Trophoblast cell (in vitro differentiated cells and primary cell): ENCODE data around the gene SLCO2B1.

Source experiments
- DNase-seq, 2 donors: peaks; one replicate each; pipeline ENCODE4 v3.0.0-alpha.2; 2016
- H2AFZ ChIP-seq: 2 replicates; pipeline ENCODE4 v1.6.1; 2013; ENCODE audit warnings: low read length, moderate library complexity, mild to moderate bottlenecking; ENCODE audit not compliant: insufficient read depth, poor library complexity
- H2AK5ac ChIP-seq: 2 replicates; pipeline ENCODE4 v1.6.1; 2013; ENCODE audit warnings: mild to moderate bottlenecking, low read length
- H2BK120ac ChIP-seq: 2 replicates; pipeline ENCODE4 v1.6.1; 2013; ENCODE audit warnings: low read length, mild to moderate bottlenecking, moderate library complexity; ENCODE audit not compliant: insufficient read depth, poor library complexity
- H2BK12ac ChIP-seq: 2 replicates; pipeline ENCODE4 v1.6.1; 2013; ENCODE audit warnings: mild to moderate bottlenecking, low read length, moderate library complexity
- H2BK5ac ChIP-seq: 2 replicates; pipeline ENCODE4 v1.6.1; 2013; ENCODE audit warnings: low read length, low read depth, moderate library complexity, mild to moderate bottlenecking; ENCODE audit not compliant: poor library complexity
- H3K14ac ChIP-seq: 2 replicates; pipeline ENCODE4 v1.6.1; 2013; ENCODE audit warnings: mild to moderate bottlenecking, low read length
- H3K18ac ChIP-seq: 2 replicates; pipeline ENCODE4 v1.6.1; 2013; ENCODE audit warnings: mild to moderate bottlenecking, low read length
- H3K23ac ChIP-seq: 2 replicates; pipeline ENCODE4 v1.6.1; 2013; ENCODE audit warnings: low read length
- H3K27ac ChIP-seq: 2 replicates; pipeline ENCODE4 v1.5.1; 2013; ENCODE audit warnings: low read depth, mild to moderate bottlenecking, inconsistent platforms, low read length, moderate library complexity
- H3K27me3 ChIP-seq: 2 replicates; pipeline ENCODE4 v1.6.1; 2013; ENCODE audit warnings: inconsistent platforms, mild to moderate bottlenecking, low read length, moderate library complexity; ENCODE audit not compliant: insufficient read depth
- H3K36me3 ChIP-seq, 2 experiments: 1 replicate in 1 of 2; 2 replicates in 1 of 2; pipeline ENCODE4 v1.6.1; 2013; ENCODE audit warnings: low read length in 2 of 2, mild to moderate bottlenecking in 2 of 2, moderate library complexity in 1 of 2; ENCODE audit not compliant: insufficient read depth in 2 of 2, control insufficient read depth in 1 of 2
- H3K4ac ChIP-seq: 2 replicates; pipeline ENCODE4 v1.6.1; 2013; ENCODE audit warnings: low read depth, mild to moderate bottlenecking, low read length, moderate library complexity
- H3K4me1 ChIP-seq, 2 experiments: 1 replicate in 1 of 2; 2 replicates in 1 of 2; pipeline ENCODE4 v1.6.1; 2013; ENCODE audit warnings: low read length in 2 of 2, mild to moderate bottlenecking in 2 of 2, moderate library complexity in 1 of 2; ENCODE audit not compliant: insufficient read depth in 2 of 2, control insufficient read depth in 1 of 2
- H3K4me2 ChIP-seq: 2 replicates; pipeline ENCODE4 v1.6.1; 2013; ENCODE audit warnings: inconsistent platforms, mild to moderate bottlenecking, low read length, moderate library complexity
- H3K4me3 ChIP-seq: 2 replicates; pipeline ENCODE4 v1.5.1; 2013; ENCODE audit warnings: mild to moderate bottlenecking, low read depth, low read length, inconsistent platforms
- H3K79me1 ChIP-seq: one replicate; pipeline ENCODE4 v1.6.1; 2013; ENCODE audit warnings: low read length
- H3K79me2 ChIP-seq: 2 replicates; pipeline ENCODE4 v1.6.1; 2013; ENCODE audit warnings: low read length, mild to moderate bottlenecking; ENCODE audit not compliant: control insufficient read depth, insufficient read depth, poor library complexity
- H3K9ac ChIP-seq: 2 replicates; pipeline ENCODE4 v1.6.1; 2013; ENCODE audit warnings: mild to moderate bottlenecking, low read length
- H3K9me3 ChIP-seq: 2 replicates; pipeline ENCODE4 v1.6.1; 2013; ENCODE audit warnings: low read depth, mild to moderate bottlenecking, control low read depth, inconsistent platforms, low read length; ENCODE audit not compliant: insufficient read depth
- H4K12ac ChIP-seq: 2 replicates; pipeline ENCODE4 v1.6.1; 2013; ENCODE audit warnings: low read depth, mild to moderate bottlenecking, low read length, moderate library complexity
- H4K8ac ChIP-seq: 2 replicates; pipeline ENCODE4 v1.6.1; 2013; ENCODE audit warnings: low read depth, mild to moderate bottlenecking, low read length, moderate library complexity
- H4K91ac ChIP-seq: one replicate; pipeline ENCODE4 v1.6.1; 2013; ENCODE audit warnings: low read depth, mild to moderate bottlenecking, low read length, moderate library complexity
- WGBS: extraction: QIAGEN DNeasy Blood & Tissue Kit; methylation state at CpG from one replicate; pipeline ENCODE4 v1.1.7; 2013; ENCODE audit warnings: missing lambda C conversion rate; ENCODE audit not compliant: insufficient read length, insufficient coverage; ENCODE audit errors: extremely low coverage; 5-methylcytosine and 5-hydroxymethylcytosine counted together

The SLCO2B1 gene

GRCh38 chr11:75202195-75202594 lies 51.3 kb downstream of the SLCO2B1 start:
- peaks cover 2 to 6% of the 10 kb centered on the region in 2 experiments for H3K4me1 ChIP-seq
- H2BK120ac ChIP-seq = no peak overlapping the region
- H3K36me3 ChIP-seq = no peaks in the 10 kb centered on the region
- H3K27me3 ChIP-seq = no peaks in the 10 kb centered on the region
- no peak overlapping the region for H4K12ac ChIP-seq
- no peak overlapping the region for H3K23ac ChIP-seq
- H3K18ac ChIP-seq = no peak overlapping the region
- no peak overlapping the region for H3K27ac ChIP-seq
- no peak overlapping the region for H3K4me2 ChIP-seq
- H2AK5ac ChIP-seq = no peak overlapping the region
- H2BK5ac ChIP-seq = no peak overlapping the region
- no peak overlapping the region for H4K91ac ChIP-seq
- no CpG with 5 or more reads among the region's 6 CpGs for WGBS
- no peak overlapping the region for H2BK12ac ChIP-seq
- H3K79me1 ChIP-seq = no peaks in the 10 kb centered on the region
- DNase-seq = no peak
- H4K8ac ChIP-seq = no peak overlapping the region
- no peaks in the 10 kb centered on the region for H3K9me3 ChIP-seq
- no peak overlapping the region for H2AFZ ChIP-seq
- no peak overlapping the region for H3K4me3 ChIP-seq
- no peak overlapping the region for H3K9ac ChIP-seq
- no peak overlapping the region for H3K14ac ChIP-seq
- no peaks in the 10 kb centered on the region for H3K79me2 ChIP-seq
- H3K4ac ChIP-seq = no peak overlapping the region

GRCh38 chr11:75203138-75203537 lies 52.2 kb downstream of the SLCO2B1 start:
- Histone ChIP-seq H3K4me2 (no peak overlapping the region), H3K23ac (no peak overlapping the region), H2AK5ac (no peak overlapping the region), H3K4ac (no peak overlapping the region), H3K18ac (no peak overlapping the region), H2BK5ac (no peak overlapping the region), H3K36me3 (no peaks in the 10 kb centered on the region), H4K8ac (no peak overlapping the region), H3K4me3 (no peak overlapping the region), H3K27ac (no peak overlapping the region), H3K4me1 (peaks cover 2 to 6% of the 10 kb centered on the region in 2 experiments), H4K12ac (no peak overlapping the region), H3K9ac (no peak overlapping the region), H3K27me3 (no peaks in the 10 kb centered on the region), H3K14ac (no peak overlapping the region), H2BK120ac (no peak overlapping the region), H4K91ac (no peak overlapping the region), H3K79me1 (no peaks in the 10 kb centered on the region), H3K9me3 (no peaks in the 10 kb centered on the region), H2AFZ (no peak overlapping the region), H3K79me2 (no peaks in the 10 kb centered on the region), H2BK12ac (no peak overlapping the region)
- WGBS = no CpG with 5 or more reads among the region's 13 CpGs
- peak in 1 of 2 donors; percentile 27 for DNase-seq

- Histone ChIP-seq H3K27ac (no peak overlapping the region), H4K12ac (no peak overlapping the region), H3K9ac (no peak overlapping the region), H2BK12ac (no peak overlapping the region), H3K79me1 (no peaks in the 10 kb centered on the region), H3K36me3 (no peaks in the 10 kb centered on the region), H2AFZ (no peak overlapping the region), H3K4me3 (no peak overlapping the region), H3K14ac (no peak overlapping the region), H3K18ac (no peak overlapping the region), H3K4ac (no peak overlapping the region), H4K8ac (no peak overlapping the region), H2AK5ac (no peak overlapping the region), H3K4me2 (no peak overlapping the region), H2BK5ac (no peak overlapping the region), H4K91ac (no peak overlapping the region), H3K23ac (no peak overlapping the region), H3K9me3 (no peaks in the 10 kb centered on the region), H3K79me2 (no peaks in the 10 kb centered on the region), H2BK120ac (no peak overlapping the region), H3K27me3 (no peaks in the 10 kb centered on the region), H3K4me1 (peaks cover 2 to 6% of the 10 kb centered on the region in 2 experiments)
- no peak for DNase-seq
- no CpG with 5 or more reads among the region's 2 CpGs for WGBS
Measured at GRCh38 chr11:75203641-75204011, 52.7 kb downstream of the SLCO2B1 start.

- H3K79me2 ChIP-seq = no peaks in the 10 kb centered on the region
- no CpG with 5 or more reads among the region's 10 CpGs for WGBS
- no peak overlapping the region for H3K23ac ChIP-seq
- no peak for DNase-seq
- no peaks in the 10 kb centered on the region for H3K79me1 ChIP-seq
- no peak overlapping the region for H4K91ac ChIP-seq
- no peak overlapping the region for H2BK120ac ChIP-seq
- no peak overlapping the region for H3K4ac ChIP-seq
- no peak overlapping the region for H3K4me3 ChIP-seq
- H2BK12ac ChIP-seq = no peak overlapping the region
- no peak overlapping the region for H2AK5ac ChIP-seq
- H3K18ac ChIP-seq = no peak overlapping the region
- H4K12ac ChIP-seq = no peak overlapping the region
- H4K8ac ChIP-seq = no peak overlapping the region
- H3K9me3 ChIP-seq = no peaks in the 10 kb centered on the region
- H2AFZ ChIP-seq = no peak overlapping the region
- no peak overlapping the region for H3K9ac ChIP-seq
- H3K27me3 ChIP-seq = no peaks in the 10 kb centered on the region
- no peak overlapping the region for H3K27ac ChIP-seq
- H3K4me2 ChIP-seq = no peak overlapping the region
- peaks cover 2 to 6% of the 10 kb centered on the region in 2 experiments for H3K4me1 ChIP-seq
- no peak overlapping the region for H2BK5ac ChIP-seq
- H3K14ac ChIP-seq = no peak overlapping the region
- no peaks in the 10 kb centered on the region for H3K36me3 ChIP-seq
Measured at GRCh38 chr11:75204012-75204674, 53.2 kb downstream of the SLCO2B1 start.
